Measurements from ENCODE around the gene RALGAPA2. TPM values are rescaled to one million over a fixed set of nuclear protein-coding genes. Genes with fewer than 3 reads are reported as not detected.
A peak's percentile ranks its signal among the peaks of the same experiment; 100 is the strongest.

RALGAPA2 gene
- total and polyA plus RNA-seq, 7 experiments from 2014 or later = 6.7 to 45.4 (median 34.9) TPM

DNA sequence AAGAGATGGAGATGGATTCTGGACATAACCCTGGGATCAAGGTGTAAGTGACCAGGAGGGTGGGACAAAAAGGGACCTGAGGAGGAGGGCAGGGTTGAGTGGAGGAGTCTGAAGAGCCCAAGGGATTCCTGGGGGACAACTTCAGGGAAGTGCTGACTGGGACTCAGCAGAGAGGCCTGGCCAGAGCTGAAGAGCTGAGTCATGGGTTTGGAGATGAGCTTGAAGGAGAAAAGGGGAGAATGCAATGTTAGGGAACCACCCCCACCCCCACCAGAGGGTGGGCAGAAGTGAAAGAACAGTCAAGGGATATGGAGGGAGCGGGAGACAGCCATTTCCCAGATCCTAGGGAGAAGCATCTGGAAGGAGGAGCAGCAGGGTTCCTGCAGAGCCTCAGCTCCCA lies 289.3 kb downstream of the RALGAPA2 start:
- no peaks in the 10 kb centered on the region for H3K27me3 Mint-ChIP-seq
- Histone ChIP-seq H3K27ac (ENCODE audit: low read depth, low read length) (no peak overlapping the region), H3K36me3 (ENCODE audit: control insufficient read depth in 2 of 3, insufficient read depth in 3 of 3, low read length in 3 of 3) (peaks cover 0 to 6% (median 0%) of the 10 kb centered on the region in 3 experiments), H3K4me3 (ENCODE audit: low read length) (no peak overlapping the region), H3K4me1 (ENCODE audit: control insufficient read depth in 2 of 2, insufficient read depth in 2 of 2, low read length in 2 of 2) (no peaks in the 10 kb centered on the region), H3K27me3 (ENCODE audit: control insufficient read depth in 2 of 2, insufficient read depth in 2 of 2, low read length in 2 of 2) (no peaks in the 10 kb centered on the region), H3K9me3 (ENCODE audit: control insufficient read depth in 2 of 3, low read length in 3 of 3) (no peaks in the 10 kb centered on the region)
- ChIA-PET POLR2A (no interaction called here), CTCF (no interaction called here)
- H3K4me3 Mint-ChIP-seq = no peak overlapping the region
- DNase-seq (no peak), ATAC-seq (no peak)
- peaks cover 0 to 9% (median 4%) of the 10 kb centered on the region in 7 donors for H3K4me1 Mint-ChIP-seq
- intact Hi-C loops (cut with micrococcal nuclease) = no loop called here
- peak overlapping the region in 1 of 9 donors; percentile 27 for H3K27ac Mint-ChIP-seq
- peaks cover 5 to 51% (median 20%) of the 10 kb centered on the region in 5 donors for H3K36me3 Mint-ChIP-seq
- H3K9me3 Mint-ChIP-seq = no peaks in the 10 kb centered on the region

- H3K4me1 ChIP-seq (ENCODE audit: control insufficient read depth in 2 of 2, insufficient read depth in 2 of 2, low read length in 2 of 2) = no peaks in the 10 kb centered on the region
- peaks cover 0 to 12% (median 4%) of the 10 kb centered on the region in 7 donors for H3K4me1 Mint-ChIP-seq
- no peak for DNase-seq
- ChIA-PET CTCF (no interaction called here), POLR2A (no interaction called here)
- H3K9me3 ChIP-seq (ENCODE audit: control insufficient read depth in 2 of 3, low read length in 3 of 3) = no peaks in the 10 kb centered on the region
- H3K36me3 Mint-ChIP-seq = peaks cover 7 to 54% (median 21%) of the 10 kb centered on the region in 5 donors
- H3K4me3 Mint-ChIP-seq = no peak overlapping the region
- H3K4me3 ChIP-seq (ENCODE audit: low read length) = no peak overlapping the region
- peaks cover 0 to 7% (median 0%) of the 10 kb centered on the region in 3 experiments for H3K36me3 ChIP-seq (ENCODE audit: control insufficient read depth in 2 of 3, insufficient read depth in 3 of 3, low read length in 3 of 3)
- no peaks in the 10 kb centered on the region for H3K27me3 Mint-ChIP-seq
- H3K9me3 Mint-ChIP-seq = no peaks in the 10 kb centered on the region
- no peak overlapping the region for H3K27ac ChIP-seq (ENCODE audit: low read depth, low read length)
- no peaks in the 10 kb centered on the region for H3K27me3 ChIP-seq (ENCODE audit: control insufficient read depth in 2 of 2, insufficient read depth in 2 of 2, low read length in 2 of 2)
- intact Hi-C loops (cut with micrococcal nuclease) = no loop called here
- no peak for ATAC-seq
- H3K27ac Mint-ChIP-seq = no peak overlapping the region
These were observed 294.4 kb downstream of the RALGAPA2 start for GRCh38 chr20:20417876-20418676.

- Histone ChIP-seq H3K4me3 (ENCODE audit: low read length) (no peak overlapping the region), H3K27ac (ENCODE audit: low read depth, low read length) (no peak overlapping the region), H3K27me3 (ENCODE audit: control insufficient read depth in 2 of 2, insufficient read depth in 2 of 2, low read length in 2 of 2) (no peaks in the 10 kb centered on the region), H3K9me3 (ENCODE audit: control insufficient read depth in 2 of 3, low read length in 3 of 3) (no peaks in the 10 kb centered on the region), H3K4me1 (ENCODE audit: control insufficient read depth in 2 of 2, insufficient read depth in 2 of 2, low read length in 2 of 2) (no peaks in the 10 kb centered on the region), H3K36me3 (ENCODE audit: control insufficient read depth in 2 of 3, insufficient read depth in 3 of 3, low read length in 3 of 3) (peaks cover 0 to 11% (median 0%) of the 10 kb centered on the region in 3 experiments)
- Mint-ChIP-seq H3K4me3 (no peak overlapping the region), H3K27ac (peak overlapping the region in 1 of 9 donors; percentile 10), H3K27me3 (no peaks in the 10 kb centered on the region), H3K9me3 (no peaks in the 10 kb centered on the region), H3K4me1 (peaks cover 0 to 12% (median 7%) of the 10 kb centered on the region in 7 donors), H3K36me3 (peaks cover 6 to 50% (median 10%) of the 10 kb centered on the region in 5 donors)
- DNase-seq = no peak
- ChIA-PET CTCF (no interaction called here), POLR2A (no interaction called here)
- ATAC-seq = no peak
- intact Hi-C loops (cut with micrococcal nuclease) = no loop called here
These were observed 297.1 kb downstream of the RALGAPA2 start for GRCh38 chr20:20415321-20415720.

DNA sequence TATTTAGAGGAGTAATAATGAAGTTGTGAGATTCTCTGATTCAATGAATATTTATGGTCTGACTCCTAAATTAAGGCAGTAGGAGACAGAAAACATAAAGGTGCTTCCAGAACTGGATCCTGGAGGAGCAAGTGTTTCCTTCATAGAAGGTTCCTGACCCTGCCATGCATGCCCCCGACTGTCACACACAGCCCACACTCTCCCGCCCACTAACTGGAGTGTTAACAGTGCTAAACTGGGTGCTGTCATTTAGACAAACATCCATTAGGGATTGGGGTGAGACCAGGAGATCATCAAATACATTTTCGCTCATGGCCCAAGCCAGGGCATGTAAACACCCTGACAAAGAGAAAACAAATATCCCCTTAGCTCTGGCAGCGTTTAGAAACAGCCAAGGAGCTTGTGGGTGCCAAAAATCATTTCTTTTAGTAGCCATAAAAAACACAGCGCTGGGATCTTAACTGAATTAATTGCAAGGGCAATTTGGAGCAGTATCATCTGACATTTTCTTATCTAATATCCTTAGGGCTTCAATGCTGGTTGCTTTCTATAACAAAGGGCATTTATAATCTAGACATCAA lies 297.7 kb downstream of the RALGAPA2 start:
- Mint-ChIP-seq H3K9me3 (no peaks in the 10 kb centered on the region), H3K4me3 (no peak overlapping the region), H3K36me3 (peaks cover 2 to 45% (median 7%) of the 10 kb centered on the region in 5 donors), H3K27ac (peak overlapping the region in 2 of 9 donors; percentile 4 to 10), H3K4me1 (peaks cover 0 to 7% (median 5%) of the 10 kb centered on the region in 7 donors), H3K27me3 (no peaks in the 10 kb centered on the region)
- ChIA-PET CTCF (no interaction called here), POLR2A (no interaction called here)
- Histone ChIP-seq H3K4me3 (ENCODE audit: low read length) (no peak overlapping the region), H3K4me1 (ENCODE audit: control insufficient read depth in 2 of 2, insufficient read depth in 2 of 2, low read length in 2 of 2) (no peaks in the 10 kb centered on the region), H3K36me3 (ENCODE audit: control insufficient read depth in 2 of 3, insufficient read depth in 3 of 3, low read length in 3 of 3) (peaks cover 0 to 11% (median 0%) of the 10 kb centered on the region in 3 experiments), H3K9me3 (ENCODE audit: control insufficient read depth in 2 of 3, low read length in 3 of 3) (no peaks in the 10 kb centered on the region), H3K27ac (ENCODE audit: low read depth, low read length) (no peak overlapping the region), H3K27me3 (ENCODE audit: control insufficient read depth in 2 of 2, insufficient read depth in 2 of 2, low read length in 2 of 2) (no peaks in the 10 kb centered on the region)
- intact Hi-C loops (cut with micrococcal nuclease) = no loop called here
- ATAC-seq (no peak), DNase-seq (no peak)

DNA sequence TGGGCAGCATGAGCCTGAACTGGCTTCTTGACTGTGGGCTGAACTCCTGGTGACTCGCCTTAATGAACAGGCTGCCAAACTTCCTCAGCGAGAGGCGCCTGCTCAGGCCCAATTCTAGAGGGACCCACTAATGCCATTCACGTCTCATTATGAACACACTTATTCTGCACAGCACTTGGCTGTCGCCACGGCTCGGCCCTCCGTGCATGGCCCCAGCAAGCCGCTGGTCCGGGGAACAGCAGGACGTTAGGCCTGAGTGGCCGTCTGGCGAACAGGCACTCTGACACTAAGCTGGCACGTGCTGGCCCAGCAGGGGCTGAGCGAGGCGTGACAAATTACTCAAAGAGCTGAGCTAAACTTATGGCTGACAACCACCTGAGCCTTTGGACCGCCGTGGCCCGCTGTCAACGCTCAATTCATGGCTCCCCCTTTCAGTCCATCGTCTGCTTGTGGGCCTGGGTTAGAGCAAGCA lies 298.6 kb downstream of the RALGAPA2 start:
- no peaks in the 10 kb centered on the region for H3K4me1 ChIP-seq (ENCODE audit: control insufficient read depth in 2 of 2, insufficient read depth in 2 of 2, low read length in 2 of 2)
- H3K27me3 Mint-ChIP-seq = no peaks in the 10 kb centered on the region
- peaks cover 0 to 11% (median 0%) of the 10 kb centered on the region in 3 experiments for H3K36me3 ChIP-seq (ENCODE audit: control insufficient read depth in 2 of 3, insufficient read depth in 3 of 3, low read length in 3 of 3)
- H3K4me3 Mint-ChIP-seq = no peak overlapping the region
- H3K4me1 Mint-ChIP-seq = peaks cover 0 to 7% (median 4%) of the 10 kb centered on the region in 7 donors
- ChIA-PET CTCF (no interaction called here), POLR2A (no interaction called here)
- H3K27ac Mint-ChIP-seq = no peak overlapping the region
- ATAC-seq = no peak
- no peak overlapping the region for H3K4me3 ChIP-seq (ENCODE audit: low read length)
- intact Hi-C loops (cut with micrococcal nuclease) = no loop called here
- peaks cover 2 to 45% (median 7%) of the 10 kb centered on the region in 5 donors for H3K36me3 Mint-ChIP-seq
- H3K27me3 ChIP-seq (ENCODE audit: control insufficient read depth in 2 of 2, insufficient read depth in 2 of 2, low read length in 2 of 2) = no peaks in the 10 kb centered on the region
- H3K9me3 Mint-ChIP-seq = no peaks in the 10 kb centered on the region
- DNase-seq = no peak
- H3K27ac ChIP-seq (ENCODE audit: low read depth, low read length) = no peak overlapping the region
- no peaks in the 10 kb centered on the region for H3K9me3 ChIP-seq (ENCODE audit: control insufficient read depth in 2 of 3, low read length in 3 of 3)

GRCh38 chr20:20412750-20413149 lies 299.7 kb downstream of the RALGAPA2 start:
- no peaks in the 10 kb centered on the region for H3K9me3 Mint-ChIP-seq
- peaks cover 0 to 5% (median 0%) of the 10 kb centered on the region in 3 experiments for H3K36me3 ChIP-seq (ENCODE audit: control insufficient read depth in 2 of 3, insufficient read depth in 3 of 3, low read length in 3 of 3)
- peak in 1 of 9 donors; percentile 26 for DNase-seq
- H3K4me1 ChIP-seq (ENCODE audit: control insufficient read depth in 2 of 2, insufficient read depth in 2 of 2, low read length in 2 of 2) = no peaks in the 10 kb centered on the region
- H3K27ac ChIP-seq (ENCODE audit: low read depth, low read length) = no peak overlapping the region
- ChIA-PET CTCF (no interaction called here), POLR2A (no interaction called here)
- no peaks in the 10 kb centered on the region for H3K27me3 Mint-ChIP-seq
- peak; percentile 14 for ATAC-seq
- H3K27me3 ChIP-seq (ENCODE audit: control insufficient read depth in 2 of 2, insufficient read depth in 2 of 2, low read length in 2 of 2) = no peaks in the 10 kb centered on the region
- intact Hi-C loops (cut with micrococcal nuclease) = no loop called here
- H3K4me3 ChIP-seq (ENCODE audit: low read length) = no peak overlapping the region
- H3K4me1 Mint-ChIP-seq = peaks cover 0 to 7% (median 0%) of the 10 kb centered on the region in 7 donors
- no peak overlapping the region for H3K4me3 Mint-ChIP-seq
- peaks cover 0 to 39% (median 7%) of the 10 kb centered on the region in 5 donors for H3K36me3 Mint-ChIP-seq
- H3K27ac Mint-ChIP-seq = no peak overlapping the region
- H3K9me3 ChIP-seq (ENCODE audit: control insufficient read depth in 2 of 3, low read length in 3 of 3) = no peaks in the 10 kb centered on the region

Measured in naive thymus-derived CD4-positive, alpha-beta T cell (primary cell).